Stomach smooth muscle (tissue), 2 donors: ENCODE results near the gene LIN37.

Source experiments
- H3K27ac ChIP-seq: one replicate; pipeline ENCODE4 v1.7.0; 2013; ENCODE audit warnings: mild to moderate bottlenecking, low read length, inconsistent platforms
- H3K27me3 ChIP-seq, 2 donors: one replicate each; pipeline ENCODE4 v1.7.0; 2013; ENCODE audit warnings: low read length in 2 of 2; ENCODE audit not compliant: insufficient read depth in 2 of 2, control insufficient read depth in 1 of 2
- H3K36me3 ChIP-seq, 2 donors: one replicate each; pipeline ENCODE4 v1.7.0; 2013; ENCODE audit warnings: low read length in 2 of 2; ENCODE audit not compliant: control insufficient read depth in 2 of 2, insufficient read depth in 2 of 2
- H3K4me1 ChIP-seq: one replicate; pipeline ENCODE4 v1.7.0; 2013; ENCODE audit warnings: low read length; ENCODE audit not compliant: control insufficient read depth, insufficient read depth
- H3K4me3 ChIP-seq, 2 donors: one replicate each; pipeline ENCODE4 v1.7.0; 2013; ENCODE audit warnings: low read length in 2 of 2
- H3K9ac ChIP-seq, 2 donors: one replicate each; pipeline ENCODE4 v1.7.0; 2013; ENCODE audit warnings: low read length in 2 of 2, mild to moderate bottlenecking in 1 of 2
- H3K9me3 ChIP-seq, 2 donors: one replicate each; pipeline ENCODE4 v1.7.0; 2013; ENCODE audit warnings: low read length in 2 of 2; ENCODE audit not compliant: control insufficient read depth in 2 of 2
- donor health status: healthy.
- donor health status: Pancreatic carcinoma.

Gene LIN37

DNA sequence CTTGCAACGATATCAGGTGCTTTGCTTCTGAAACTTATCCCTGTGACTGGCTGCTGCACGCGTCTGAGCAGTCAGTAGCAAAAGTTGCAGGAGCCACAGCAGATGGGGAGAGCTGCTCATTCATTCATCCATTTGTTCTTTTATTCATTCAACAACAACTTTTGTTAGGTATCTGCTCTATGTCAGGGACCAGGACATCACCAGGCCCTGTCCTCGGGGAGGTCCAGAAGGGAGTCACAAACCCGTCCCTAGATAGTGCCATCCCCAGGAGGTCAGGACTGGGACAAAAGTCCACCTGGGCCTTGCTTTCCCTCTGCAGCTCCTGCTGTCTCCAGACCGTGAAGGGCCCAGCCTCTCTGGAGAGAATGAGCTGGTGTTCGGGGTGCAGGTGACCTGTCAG is 29.6 kb downstream of the LIN37 start:
- H3K4me3 ChIP-seq = no peak overlapping the region
- H3K27ac ChIP-seq = no peak overlapping the region
- peaks cover 6 to 19% of the 10 kb centered on the region in 2 donors for H3K36me3 ChIP-seq
- H3K27me3 ChIP-seq = no peaks in the 10 kb centered on the region
- H3K9me3 ChIP-seq = no peaks in the 10 kb centered on the region
- peaks cover 21% of the 10 kb centered on the region for H3K4me1 ChIP-seq
- no peak overlapping the region for H3K9ac ChIP-seq

DNA sequence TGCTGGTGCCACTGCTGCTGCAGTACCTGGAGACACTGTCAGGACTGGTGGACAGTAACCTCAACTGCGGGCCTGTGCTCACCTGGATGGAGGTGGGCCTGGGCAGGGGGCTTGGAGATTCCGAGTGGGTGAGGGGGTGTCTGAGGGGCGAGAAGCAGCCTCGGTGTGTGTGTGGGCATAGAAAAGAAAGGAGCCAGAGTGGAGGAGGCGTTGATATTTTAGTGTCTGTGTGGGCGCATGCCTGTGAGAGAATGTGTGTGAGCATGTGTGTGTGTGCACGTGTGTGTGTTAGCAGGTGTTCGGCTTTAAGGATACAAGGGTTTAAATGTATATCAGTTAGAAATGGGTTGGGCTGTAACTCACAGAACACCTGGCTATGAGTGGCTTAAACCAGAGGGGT is 30.7 kb downstream of the LIN37 start:
- peaks cover 6 to 21% of the 10 kb centered on the region in 2 donors for H3K36me3 ChIP-seq
- H3K9ac ChIP-seq = no peak overlapping the region
- no peak overlapping the region for H3K27ac ChIP-seq
- no peaks in the 10 kb centered on the region for H3K9me3 ChIP-seq
- peaks cover 21% of the 10 kb centered on the region for H3K4me1 ChIP-seq
- no peaks in the 10 kb centered on the region for H3K27me3 ChIP-seq
- H3K4me3 ChIP-seq = no peak overlapping the region

DNA sequence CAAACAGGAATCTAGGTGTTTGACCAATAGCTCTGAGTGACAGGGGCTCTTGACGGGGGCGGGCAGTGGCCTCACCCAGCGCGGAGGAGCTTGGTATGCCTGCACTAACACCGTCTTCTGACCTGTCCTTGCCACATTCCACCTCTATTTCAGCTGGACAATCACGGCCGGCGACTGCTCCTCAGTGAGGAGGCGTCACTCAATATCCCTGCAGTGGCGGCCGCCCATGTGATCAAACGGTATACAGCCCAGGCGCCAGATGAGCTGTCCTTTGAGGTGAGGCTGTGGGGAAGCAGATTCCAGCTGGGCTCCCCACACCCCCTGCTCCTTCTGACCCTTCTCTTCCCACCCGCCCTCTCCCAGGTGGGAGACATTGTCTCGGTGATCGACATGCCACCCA is 31.7 kb downstream of the LIN37 start:
- H3K4me3 ChIP-seq = no peak overlapping the region
- no peak overlapping the region for H3K27ac ChIP-seq
- H3K4me1 ChIP-seq = peaks cover 13% of the 10 kb centered on the region
- no peak overlapping the region for H3K9ac ChIP-seq
- H3K36me3 ChIP-seq = peaks cover 6 to 21% of the 10 kb centered on the region in 2 donors
- no peaks in the 10 kb centered on the region for H3K9me3 ChIP-seq
- H3K27me3 ChIP-seq = no peaks in the 10 kb centered on the region

DNA sequence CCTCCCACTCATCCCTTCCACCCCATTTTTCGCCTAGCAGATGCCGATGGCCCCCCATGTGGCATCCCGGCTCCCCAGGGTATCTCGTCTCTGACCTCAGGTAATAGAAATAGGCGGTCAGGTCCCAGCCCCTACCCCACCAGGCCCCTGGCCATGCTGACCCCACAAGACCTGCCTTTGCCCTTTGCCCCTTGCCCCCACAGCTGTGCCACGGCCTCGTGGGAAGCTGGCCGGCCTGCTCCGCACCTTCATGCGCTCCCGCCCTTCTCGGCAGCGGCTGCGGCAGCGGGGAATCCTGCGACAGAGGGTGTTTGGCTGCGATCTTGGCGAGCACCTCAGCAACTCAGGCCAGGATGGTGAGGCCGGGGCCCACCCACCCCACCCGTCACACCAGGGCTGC is 32.3 kb downstream of the LIN37 start:
- Histone ChIP-seq H3K27me3 (no peaks in the 10 kb centered on the region), H3K4me3 (no peak overlapping the region), H3K9ac (no peak overlapping the region), H3K27ac (no peak overlapping the region), H3K36me3 (peaks cover 6 to 21% of the 10 kb centered on the region in 2 donors), H3K4me1 (peaks cover 12% of the 10 kb centered on the region), H3K9me3 (no peaks in the 10 kb centered on the region)

DNA sequence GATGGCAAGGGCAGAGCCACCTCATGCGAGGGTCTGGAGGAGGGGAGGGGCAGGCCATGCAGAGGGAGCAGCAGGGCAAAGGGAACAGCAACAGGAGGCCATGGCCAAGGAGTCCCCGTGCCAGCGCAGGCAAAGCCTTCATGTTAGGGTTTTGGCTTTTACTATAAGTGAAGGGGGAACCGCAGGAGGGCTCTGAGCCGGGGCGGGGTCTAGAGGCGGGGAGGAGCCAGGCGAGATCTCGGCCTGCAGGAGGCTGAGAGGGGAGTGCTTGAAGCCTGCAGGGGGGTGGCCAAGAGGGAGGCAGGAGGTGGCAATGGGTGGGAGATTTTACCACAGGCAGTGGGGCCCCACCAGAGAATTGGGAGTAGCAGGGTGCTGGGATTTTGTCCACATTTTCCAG is 33.3 kb downstream of the LIN37 start:
- H3K9ac ChIP-seq = no peak overlapping the region

DNA sequence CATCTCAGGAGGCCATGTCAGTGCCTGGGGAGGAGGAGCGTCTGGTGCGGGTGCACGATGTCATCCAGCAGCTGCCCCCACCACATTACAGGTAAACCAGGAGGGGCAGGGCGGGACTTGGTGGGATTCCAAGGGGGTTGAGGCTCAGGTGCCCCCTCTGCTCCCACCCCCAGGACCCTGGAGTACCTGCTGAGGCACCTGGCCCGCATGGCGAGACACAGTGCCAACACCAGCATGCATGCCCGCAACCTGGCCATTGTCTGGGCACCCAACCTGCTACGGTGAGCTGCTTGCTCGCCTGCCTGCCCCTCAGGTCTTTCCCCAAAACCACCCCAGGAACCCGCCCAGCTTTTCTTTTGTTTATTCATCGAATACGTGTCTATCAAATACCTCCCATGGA is 34.2 kb downstream of the LIN37 start:
- no peaks in the 10 kb centered on the region for H3K4me1 ChIP-seq
- no peaks in the 10 kb centered on the region for H3K27me3 ChIP-seq
- no peak overlapping the region for H3K4me3 ChIP-seq
- no peak overlapping the region for H3K9ac ChIP-seq
- no peaks in the 10 kb centered on the region for H3K9me3 ChIP-seq
- H3K36me3 ChIP-seq = peaks cover 6 to 21% of the 10 kb centered on the region in 2 donors
- no peak overlapping the region for H3K27ac ChIP-seq

More for the DNA sequence above, 33.3 kb downstream of the LIN37 start:
- Histone ChIP-seq H3K27ac (no peak overlapping the region), H3K9me3 (no peaks in the 10 kb centered on the region), H3K27me3 (no peaks in the 10 kb centered on the region), H3K4me3 (no peak overlapping the region), H3K36me3 (peaks cover 6 to 21% of the 10 kb centered on the region in 2 donors), H3K4me1 (peaks cover 4% of the 10 kb centered on the region)

DNA sequence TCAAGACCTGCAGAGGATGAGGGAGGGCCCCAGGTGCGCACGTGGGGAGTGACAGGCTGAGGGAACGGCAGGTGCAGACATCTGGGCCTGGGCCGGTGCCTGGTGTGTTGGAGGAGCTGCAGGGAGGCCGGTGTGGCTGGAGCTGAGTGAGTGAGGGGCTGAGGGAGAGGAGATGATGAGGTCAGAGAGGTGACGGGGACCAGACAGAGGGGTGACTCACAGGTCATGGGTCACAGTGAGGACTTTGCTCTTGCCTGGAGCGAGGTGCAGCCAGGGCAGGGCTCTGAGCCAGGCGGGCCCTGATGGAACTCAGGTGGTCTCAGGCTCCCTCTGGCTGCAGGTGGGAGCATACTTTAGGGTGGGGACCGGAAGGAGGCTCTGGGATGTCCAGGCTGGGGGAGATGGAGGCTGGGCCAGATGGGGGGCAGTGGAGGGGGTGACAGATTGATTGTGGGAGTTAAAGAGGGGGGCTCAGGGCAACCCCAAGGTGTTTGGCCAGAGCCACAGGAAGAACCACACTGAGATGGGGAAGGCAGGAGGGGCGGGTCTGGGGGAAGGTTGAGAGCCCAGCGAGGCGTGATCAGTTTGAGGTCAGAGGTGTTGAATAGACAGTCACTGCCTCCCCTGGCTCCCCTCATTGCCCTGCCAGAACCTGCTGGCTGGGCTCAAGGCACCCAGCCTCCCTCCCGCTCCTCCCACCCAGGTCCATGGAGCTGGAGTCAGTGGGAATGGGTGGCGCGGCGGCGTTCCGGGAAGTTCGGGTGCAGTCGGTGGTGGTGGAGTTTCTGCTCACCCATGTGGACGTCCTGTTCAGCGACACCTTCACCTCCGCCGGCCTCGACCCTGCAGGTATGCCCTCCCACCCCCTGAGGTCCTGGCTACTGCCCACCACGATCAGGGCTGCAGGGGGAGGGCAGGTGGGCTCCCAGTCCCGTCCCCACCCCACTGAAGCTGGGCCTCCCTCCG is 35.4 kb downstream of the LIN37 start:
- no peaks in the 10 kb centered on the region for H3K9me3 ChIP-seq
- H3K4me1 ChIP-seq = no peaks in the 10 kb centered on the region
- no peak overlapping the region for H3K4me3 ChIP-seq
- no peaks in the 10 kb centered on the region for H3K27me3 ChIP-seq
- H3K27ac ChIP-seq = no peak overlapping the region
- H3K36me3 ChIP-seq = peaks cover 3 to 21% of the 10 kb centered on the region in 2 donors
- no peak overlapping the region for H3K9ac ChIP-seq

DNA sequence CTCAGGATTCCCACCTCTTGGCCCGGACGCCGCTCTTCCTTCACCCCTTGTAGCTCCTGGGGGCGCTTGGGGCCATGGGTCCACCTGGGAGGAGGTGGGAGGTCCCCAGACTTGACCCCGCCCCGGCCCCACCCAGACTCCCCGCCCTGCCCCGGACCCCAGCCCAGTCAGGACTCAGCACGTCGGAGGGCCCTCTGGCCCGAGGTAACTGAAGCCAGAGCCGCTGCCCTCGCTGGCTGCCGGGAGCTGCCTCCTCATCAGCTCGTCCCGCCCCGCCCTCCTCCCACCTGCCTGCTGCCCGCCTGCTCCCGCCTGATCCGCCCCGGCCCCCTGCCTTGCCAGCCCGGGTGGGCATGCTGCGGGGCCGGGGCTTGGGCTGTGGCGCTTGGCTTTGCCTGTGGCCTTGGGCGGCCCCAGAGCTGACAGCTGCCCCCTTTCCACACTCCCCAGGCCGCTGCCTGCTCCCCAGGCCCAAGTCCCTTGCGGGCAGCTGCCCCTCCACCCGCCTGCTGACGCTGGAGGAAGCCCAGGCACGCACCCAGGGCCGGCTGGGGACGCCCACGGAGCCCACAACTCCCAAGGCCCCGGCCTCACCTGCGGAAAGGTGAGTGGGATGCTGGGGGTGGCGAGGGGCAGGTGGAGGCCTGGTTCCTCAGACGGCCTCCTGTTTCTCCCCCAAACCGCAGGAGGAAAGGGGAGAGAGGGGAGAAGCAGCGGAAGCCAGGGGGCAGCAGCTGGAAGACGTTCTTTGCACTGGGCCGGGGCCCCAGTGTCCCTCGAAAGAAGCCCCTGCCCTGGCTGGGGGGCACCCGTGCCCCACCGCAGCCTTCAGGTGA is 36.3 kb downstream of the LIN37 start:
- H3K27ac ChIP-seq = no peak overlapping the region
- H3K9me3 ChIP-seq = no peaks in the 10 kb centered on the region
- peaks cover 0 to 17% of the 10 kb centered on the region in 2 donors for H3K36me3 ChIP-seq
- no peaks in the 10 kb centered on the region for H3K4me1 ChIP-seq
- no peaks in the 10 kb centered on the region for H3K27me3 ChIP-seq
- H3K9ac ChIP-seq = no peak overlapping the region
- H3K4me3 ChIP-seq = no peak overlapping the region

DNA sequence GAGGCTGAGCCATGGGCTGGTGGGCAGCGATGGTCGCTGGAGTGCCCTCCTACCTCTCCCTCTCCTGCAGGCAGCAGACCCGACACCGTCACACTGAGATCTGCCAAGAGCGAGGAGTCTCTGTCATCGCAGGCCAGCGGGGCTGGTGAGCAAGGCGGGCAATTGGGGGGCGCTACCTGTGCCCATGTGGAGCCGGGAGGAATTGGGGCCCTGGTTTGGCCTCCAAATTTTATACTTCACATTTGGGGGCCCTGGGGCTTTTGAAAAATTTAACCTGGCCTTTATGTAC is 36.9 kb downstream of the LIN37 start:
- Histone ChIP-seq H3K9ac (no peak overlapping the region), H3K27ac (no peak overlapping the region), H3K36me3 (peaks cover 0 to 17% of the 10 kb centered on the region in 2 donors), H3K9me3 (no peaks in the 10 kb centered on the region), H3K4me1 (no peaks in the 10 kb centered on the region), H3K27me3 (no peaks in the 10 kb centered on the region), H3K4me3 (no peak overlapping the region)

DNA sequence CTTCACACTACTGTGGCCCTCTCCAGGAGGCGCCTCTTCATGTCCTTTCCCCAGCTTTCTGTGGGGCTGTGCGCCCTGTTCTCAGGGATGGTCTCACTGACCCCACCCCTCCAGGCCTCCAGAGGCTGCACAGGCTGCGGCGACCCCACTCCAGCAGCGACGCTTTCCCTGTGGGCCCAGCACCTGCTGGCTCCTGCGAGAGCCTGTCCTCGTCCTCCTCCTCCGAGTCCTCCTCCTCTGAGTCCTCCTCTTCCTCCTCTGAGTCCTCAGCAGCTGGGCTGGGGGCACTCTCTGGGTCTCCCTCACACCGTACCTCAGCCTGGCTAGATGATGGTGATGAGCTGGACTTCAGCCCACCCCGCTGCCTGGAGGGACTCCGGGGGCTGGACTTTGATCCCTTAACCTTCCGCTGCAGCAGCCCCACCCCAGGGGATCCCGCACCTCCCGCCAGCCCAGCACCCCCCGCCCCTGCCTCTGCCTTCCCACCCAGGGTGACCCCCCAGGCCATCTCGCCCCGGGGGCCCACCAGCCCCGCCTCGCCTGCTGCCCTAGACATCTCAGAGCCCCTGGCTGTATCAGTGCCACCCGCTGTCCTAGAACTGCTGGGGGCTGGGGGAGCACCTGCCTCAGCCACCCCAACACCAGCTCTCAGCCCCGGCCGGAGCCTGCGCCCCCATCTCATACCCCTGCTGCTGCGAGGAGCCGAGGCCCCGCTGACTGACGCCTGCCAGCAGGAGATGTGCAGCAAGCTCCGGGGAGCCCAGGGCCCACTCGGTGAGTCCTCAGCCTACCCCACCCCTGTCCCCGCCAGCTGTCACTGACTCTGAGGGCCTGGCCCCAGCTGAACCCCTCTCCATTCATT is 38.2 kb downstream of the LIN37 start:
- H3K4me3 ChIP-seq = no peak overlapping the region
- peaks cover 0 to 12% of the 10 kb centered on the region in 2 donors for H3K36me3 ChIP-seq

More for the DNA sequence above, 38.2 kb downstream of the LIN37 start:
- Histone ChIP-seq H3K4me1 (no peaks in the 10 kb centered on the region), H3K27me3 (no peaks in the 10 kb centered on the region), H3K9me3 (no peaks in the 10 kb centered on the region), H3K9ac (no peak overlapping the region), H3K27ac (no peak overlapping the region)
